Activated CD8-positive, alpha-beta memory T cell treated with anti-CD3 and anti-CD28 coated beads, Interleukin-2, amount 50 U/mL, for 24 hours (primary cell): ENCODE data around the gene CCDC183.
"Not testable (repeated sequence)": the region's sequence is repeated elsewhere in the genome, so short reads cannot be mapped to it uniquely, and the experiment has no call there.

Source experiments
- DNase-seq: peaks from one replicate; pipeline ENCODE4 v3.0.0-alpha.2; 2020; ENCODE audit errors: extremely low read depth

Gene CCDC183

DNA sequence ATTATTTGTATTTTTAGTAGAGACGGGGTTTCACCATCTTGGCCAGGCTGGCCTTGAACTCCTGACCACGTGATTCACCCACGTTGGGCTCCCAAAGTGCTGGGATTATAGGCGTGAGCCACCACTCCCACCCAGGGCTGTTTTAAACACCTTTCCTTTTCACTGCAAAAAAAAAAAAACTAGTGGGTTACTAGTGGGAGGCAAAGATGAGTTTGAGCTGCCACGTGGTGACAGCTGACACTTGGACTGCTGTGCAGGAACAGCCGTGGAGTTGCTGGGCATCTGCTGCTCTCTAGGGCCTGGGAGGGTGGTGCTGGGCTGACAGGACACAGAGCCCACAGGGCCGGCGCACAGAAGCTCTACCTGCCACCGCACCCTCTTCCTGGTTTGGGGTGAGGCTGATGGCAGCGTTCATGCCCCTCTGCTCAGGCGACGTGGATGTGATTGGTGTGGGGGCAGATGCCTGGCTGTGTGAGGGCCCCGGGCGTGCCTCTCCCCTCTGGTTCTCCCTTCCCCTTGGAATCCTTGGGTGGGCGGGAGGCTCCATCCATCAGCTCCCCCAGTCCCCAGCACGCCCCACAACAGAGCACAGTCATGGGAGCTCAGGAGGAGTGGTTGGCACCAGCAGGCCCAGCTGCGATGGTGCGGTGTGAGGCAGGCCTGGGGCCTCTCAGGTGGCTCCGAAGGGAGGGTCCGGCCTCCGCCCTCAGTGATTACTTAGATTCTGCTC, 28.5 kb downstream of the CCDC183 start:
- no peak for DNase-seq

DNA sequence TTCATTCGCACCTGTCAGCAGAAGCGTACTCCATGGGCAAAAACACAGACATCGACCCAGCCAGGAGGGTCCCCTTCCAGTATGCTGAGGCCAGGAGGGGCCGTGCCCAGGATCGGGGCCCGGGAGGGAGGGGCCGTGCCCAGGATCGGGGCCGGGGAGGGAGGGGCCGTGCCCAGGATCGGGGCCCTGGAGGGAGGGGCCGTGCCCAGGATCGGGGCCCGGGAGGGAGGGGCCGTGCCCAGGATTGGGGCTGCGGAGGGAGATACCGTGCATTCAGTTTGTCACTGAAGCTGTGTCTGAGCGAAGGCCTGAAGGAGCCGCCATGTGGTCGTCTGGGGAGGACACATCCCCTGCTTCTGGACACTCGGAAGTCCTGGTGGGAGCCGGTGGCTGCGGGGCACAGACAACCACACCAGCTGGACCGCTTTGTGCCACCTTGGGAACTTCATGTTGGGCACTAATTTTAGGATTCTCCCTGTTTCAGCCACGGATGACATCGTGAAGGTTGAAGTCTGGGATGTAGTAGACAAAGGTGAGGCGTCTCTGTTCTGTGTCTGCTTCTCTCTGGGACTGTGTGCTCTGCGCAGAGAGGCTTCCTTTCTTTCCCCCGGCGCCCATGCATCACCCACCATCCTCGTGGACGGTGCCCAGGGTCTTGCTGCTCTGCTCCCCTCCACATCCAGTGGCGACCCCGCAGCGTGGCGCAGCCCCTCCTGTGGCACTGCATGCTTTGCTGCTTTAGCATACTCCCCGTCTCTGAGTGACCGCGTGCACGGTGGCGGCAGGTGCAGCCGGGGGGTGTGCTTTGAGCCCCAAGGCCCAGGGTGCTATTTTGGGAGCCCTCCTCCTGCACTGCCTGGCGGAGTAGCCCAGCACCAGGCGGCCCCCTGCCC, 29.4 kb downstream of the CCDC183 start:
- no peak for DNase-seq

DNA sequence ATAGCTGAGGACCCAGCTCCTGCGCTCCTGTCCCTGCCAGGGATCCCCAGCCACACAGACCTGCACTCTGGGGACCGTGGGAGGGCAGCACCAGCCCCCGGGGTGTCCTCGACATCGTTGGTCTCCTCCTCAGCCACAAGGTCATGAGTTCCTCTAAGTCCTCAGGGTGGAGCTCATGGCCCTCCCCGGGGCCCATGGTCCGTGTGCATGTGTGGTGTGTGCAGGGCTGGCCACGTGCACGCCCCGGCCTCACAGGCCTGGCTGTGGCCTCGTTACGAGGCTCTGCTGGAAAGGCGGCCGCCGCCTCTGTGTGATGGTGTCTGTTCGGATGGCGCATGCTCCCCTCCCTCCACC, 30.0 kb downstream of the CCDC183 start:
- DNase-seq = no peak

DNA sequence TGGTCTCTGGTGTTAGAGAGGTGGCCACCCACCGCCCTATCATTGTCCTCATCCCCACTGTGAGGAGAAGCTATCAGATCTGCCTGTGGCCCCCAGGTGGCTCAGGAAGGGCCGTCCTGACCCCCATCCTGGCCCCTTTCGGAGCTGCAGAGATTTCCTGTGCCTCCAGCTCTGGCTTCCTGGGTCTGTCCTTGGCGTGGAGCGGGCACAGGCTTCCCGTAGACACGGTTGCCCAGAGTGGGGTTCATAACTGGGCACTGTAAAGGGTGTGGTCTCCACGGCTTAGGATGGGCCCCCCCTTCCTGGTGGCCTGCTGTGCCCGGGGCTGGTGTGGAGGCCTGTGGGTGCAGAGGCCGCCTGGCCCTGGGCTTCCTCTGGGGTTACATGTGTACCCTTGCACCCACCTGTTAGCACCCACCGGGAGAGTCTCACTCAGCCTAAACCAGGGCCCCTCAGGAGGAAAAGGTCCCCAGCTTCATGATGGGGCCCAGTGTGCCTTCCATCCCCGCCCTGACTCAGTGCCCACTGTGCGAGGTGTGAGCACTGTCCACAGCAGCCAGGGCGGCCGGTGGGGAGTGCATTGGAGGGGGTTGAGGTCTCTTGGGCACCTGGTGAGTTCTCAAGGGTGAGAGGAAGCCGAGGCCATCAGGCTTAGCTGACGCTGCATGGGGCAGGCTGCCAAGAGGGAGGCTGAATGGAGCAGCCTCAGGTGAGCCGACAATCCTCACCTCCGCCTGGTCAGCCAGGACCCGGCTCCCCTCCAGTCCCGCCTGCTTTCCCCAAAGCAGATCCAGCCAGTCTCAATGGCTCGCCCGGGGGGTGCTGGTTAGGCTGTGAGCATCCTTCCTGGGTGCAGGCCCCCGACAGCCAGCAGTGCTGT, 30.8 kb downstream of the CCDC183 start:
- no peak for DNase-seq

DNA sequence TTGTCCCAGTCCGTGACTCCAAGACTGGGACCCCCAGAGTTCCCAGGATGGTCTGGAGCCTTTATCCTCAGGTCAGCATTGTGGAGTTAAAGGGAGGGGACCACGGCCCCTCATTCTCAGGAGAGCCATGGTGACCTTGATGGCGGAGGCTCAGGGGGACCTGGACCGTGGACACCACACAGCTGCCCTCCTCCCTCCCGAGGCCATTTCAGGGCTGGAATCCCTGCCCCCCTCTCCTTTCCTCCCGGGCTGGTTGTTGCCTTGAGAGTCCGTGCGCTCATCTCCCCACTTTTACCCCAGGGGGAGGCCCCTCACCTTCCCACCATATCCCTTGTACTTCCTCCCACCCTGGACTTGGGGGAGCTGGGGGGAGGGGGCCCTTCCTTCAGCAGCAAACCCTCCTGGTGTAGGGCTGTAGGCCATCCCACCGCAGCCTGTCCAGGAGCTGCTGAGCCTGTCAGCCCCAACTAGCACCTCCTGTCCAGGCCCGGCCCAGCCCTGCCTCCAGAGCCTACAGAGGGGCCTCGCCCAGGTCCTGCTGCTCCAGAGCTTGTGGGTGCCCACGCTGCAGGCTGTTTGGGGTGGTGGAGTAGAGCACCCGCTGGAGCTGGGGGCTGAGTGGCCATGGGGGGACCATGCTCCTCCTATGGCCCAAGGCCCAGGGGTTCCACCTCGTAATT, 31.8 kb downstream of the CCDC183 start:
- no peak for DNase-seq

DNA sequence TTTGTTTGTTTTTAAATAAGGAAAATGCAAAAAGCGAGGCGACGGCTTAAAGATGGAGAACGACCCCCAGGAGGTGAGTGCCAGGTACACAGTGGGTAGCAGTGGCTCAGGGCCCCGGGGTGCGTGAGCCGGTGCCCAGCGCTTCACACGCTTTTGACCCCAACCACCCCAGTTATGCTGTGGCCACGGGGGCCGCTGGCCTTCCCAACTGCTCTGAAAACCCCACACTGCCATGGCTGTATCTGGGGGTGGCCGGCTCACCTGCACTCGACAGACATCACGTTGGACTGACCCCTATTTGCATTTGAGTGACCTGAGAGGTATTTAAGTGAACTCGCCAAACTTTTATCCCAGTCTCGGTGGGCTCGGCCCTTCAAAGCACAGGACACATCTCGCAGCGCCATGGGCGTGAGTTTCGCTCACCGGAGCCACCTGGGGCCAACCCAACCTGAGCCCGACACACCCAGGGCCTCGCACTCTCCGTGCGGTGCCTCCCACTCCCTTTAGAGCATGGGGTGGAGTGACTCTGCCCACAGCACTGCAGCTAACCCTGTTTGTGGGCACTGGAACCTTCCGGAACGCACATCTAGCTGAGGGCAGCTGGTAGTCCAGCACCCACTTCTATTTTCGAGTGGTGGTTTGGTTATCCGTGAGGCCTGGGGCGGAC, 32.5 kb downstream of the CCDC183 start:
- no peak for DNase-seq

DNA sequence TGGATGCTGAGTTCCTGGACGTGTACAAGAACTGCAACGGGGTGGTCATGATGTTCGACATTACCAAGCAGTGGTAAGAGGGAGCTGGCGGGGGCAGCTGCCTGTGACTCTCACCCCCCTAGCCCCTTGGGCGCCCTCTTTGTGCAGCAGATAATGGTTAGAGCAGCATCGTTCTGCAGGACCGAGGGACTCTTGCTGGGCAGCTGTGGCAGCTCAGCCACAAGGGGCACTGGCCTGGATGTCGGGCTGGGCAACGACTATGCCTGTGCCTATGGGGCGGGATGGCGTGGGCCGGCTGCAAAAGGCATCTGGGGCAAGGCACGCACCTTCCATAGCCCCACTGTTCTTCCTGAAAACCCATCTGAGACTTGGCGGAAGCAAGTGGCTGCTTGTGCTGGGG, 33.3 kb downstream of the CCDC183 start:
- DNase-seq = no peak

DNA sequence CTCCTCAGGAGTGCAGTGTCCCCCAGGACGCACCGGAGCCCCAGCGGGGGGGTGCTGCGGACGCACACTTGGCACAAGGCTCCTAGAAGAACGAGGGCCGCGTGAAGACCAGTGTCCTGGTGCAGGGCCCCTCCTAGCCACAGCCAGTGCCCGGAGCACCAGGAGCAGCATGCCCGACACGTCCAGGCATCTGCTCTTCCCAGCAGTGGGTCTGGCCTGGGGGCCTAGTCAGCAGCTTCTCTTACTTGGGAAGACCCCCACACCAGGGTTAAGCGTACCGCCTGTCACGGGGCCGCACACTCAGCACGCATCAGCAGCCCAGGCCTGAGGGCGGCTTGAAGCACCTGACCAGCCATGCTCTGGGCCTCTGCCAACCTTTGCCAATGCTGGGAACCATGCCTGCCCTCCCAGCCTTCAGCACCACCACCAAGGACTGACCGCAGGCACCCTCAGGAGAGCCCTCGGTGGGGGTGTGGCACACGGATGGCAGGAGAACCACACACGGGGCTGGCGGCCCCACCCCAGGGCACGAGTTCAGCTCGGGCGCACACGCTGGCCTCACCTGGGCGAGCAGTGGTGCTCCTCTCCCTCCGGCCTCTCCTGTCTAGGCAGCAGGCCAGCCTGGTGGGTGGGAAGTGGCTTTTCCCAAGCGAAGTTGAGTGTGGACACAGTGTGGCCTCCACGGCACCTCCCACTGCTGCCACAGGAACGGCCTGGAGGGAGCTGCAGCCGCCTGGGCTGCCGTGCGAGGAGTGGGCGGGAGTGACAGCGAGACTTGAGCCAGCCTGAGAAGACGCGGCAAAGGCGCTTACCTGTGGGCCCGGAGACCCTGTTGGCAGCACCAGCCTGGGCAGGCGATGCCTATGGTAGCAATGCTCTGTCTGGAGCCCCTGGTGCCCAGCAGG, 34.1 kb downstream of the CCDC183 start:
- DNase-seq = no peak

DNA sequence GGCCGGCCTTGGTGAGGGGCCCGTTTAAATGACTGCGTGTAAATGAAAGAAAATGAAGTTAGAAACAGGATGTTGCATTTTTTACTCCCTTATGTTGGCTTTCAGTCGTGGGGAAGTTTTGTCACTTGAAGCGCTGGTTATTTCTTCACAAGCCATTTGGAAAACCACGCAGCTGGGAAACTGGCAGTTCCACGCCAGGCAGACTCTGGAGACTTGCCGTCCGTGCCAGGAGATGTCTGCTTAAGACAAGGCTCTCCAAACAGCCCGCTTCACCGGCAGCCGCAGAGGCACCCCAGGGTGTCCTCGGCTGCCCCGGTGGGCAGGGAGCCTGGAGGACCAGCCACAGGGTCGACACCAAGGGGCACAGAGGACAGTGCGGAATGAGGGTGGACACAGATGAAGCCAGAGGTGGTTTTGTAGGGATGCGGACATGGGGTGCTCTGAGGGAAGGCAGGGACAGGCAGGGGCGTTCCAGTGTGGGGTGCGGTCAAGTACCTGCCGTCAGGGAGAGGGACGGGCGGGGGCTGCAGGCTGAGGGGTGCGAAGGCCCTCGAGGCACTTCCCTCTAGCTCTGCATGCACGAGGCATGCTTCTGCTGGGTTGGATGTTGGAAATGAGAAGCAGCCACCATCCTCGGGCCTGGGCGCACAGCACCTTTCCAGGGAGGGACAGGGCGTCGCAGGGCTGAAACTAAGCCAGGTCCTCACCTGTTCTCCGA, 35.0 kb downstream of the CCDC183 start:
- no peak for DNase-seq

DNA sequence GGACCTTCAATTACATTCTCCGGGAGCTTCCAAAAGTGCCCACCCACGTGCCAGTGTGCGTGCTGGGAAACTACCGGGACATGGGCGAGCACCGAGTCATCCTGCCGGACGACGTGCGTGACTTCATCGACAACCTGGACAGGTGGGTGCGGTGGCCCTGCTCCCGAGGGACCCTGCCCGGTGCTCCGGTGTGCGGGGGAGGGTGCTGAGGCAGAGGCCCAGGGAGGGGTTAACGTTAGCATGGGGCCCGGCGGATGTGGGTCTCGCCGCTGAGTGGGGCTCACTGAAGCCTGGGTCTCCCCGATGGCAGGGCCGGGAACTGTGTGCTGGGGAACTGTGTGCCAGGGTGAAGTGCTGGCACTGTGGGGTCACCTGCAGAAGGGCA, 35.6 kb downstream of the CCDC183 start:
- DNase-seq = no peak

DNA sequence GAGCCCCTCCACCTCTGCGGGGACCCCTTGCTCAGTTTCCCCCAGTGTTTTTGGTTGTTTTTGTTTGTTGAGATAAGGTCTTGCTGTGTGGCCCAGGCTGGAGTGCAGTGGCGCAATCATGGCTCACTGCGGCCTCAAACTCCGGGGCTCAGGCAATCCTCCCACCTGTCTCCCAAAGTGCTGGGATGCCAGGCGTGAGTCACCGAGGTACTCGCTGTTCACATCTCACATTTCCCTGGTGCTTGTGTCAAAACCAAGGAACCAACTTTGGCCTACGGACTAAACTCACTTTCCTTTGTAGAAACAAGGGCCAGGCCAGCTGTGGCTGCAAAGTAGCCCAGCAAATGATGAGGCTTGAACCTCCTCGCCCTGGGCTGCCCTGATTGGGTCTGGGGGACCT, 36.4 kb downstream of the CCDC183 start:
- no peak for DNase-seq

DNA sequence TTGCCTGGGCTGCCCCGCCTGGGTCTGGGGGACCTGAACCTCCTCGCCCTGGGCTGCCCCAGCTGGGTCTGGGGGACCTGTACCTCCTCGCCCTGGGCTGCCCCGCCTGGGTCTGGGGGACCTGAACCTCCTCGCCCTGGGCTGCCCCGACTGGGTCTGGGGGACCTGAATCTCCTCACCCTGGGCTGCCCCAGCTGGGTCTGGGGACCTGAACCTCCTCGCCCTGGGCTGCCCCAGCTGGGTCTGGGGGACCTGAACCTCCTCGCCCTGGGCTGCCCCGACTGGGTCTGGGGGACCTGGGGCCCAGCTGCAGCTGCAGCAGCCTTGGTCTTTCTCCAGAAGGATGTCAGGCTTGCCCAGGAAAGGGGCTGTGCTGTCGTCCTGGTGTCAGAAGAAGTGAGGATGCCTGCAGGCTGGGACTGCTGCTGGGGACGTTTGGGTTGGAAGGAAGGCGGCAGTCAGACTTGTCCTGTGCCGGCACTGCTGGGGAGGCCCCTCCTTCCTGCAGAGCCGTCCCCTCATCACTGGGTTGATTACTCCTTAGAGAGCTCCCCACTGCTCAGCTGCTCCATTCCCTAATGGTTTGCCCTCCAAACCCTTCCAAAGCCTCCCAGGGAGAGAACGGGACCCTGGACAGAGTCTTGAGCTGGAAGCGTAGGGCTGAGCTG, 37.4 kb downstream of the CCDC183 start:
- not testable (repeated sequence) for DNase-seq

DNA sequence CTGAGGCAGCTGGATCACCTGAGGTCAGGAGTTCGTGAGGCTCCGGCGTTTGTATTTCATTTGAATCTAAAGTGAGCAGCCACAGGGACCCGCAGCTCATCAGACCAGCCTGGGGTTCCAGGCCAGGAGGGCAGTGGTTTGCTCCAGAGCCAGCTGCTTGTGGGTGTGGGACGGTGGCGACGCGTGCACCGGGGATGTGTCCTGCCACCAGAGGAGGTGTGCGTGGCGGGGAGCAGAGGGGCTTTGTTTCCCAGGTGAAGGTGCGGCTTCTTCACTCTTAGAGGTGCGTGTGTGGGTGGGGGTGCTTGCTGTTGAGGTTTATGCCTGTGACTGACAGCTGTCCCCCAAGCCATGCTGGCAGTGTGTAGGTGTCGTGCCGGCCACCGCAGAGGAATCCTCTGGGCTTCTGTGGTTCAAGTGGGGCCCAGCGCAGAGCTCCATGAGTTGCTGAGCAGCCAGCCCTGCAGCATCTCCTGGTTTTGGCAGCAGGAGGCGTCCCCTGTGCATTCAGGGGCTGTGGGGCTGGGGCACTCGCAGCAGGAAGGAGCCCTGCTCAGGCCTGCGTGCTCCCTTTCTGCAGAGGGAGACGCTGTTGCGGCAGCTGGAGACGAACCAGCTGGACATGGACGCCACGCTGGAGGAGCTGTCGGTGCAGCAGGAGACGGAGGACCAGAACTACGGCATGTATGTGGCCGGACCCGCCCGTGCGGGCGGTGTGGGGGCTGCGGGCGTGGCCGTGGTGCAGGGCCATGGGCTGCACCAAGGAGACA, 39.2 kb downstream of the CCDC183 start:
- no peak for DNase-seq

DNA sequence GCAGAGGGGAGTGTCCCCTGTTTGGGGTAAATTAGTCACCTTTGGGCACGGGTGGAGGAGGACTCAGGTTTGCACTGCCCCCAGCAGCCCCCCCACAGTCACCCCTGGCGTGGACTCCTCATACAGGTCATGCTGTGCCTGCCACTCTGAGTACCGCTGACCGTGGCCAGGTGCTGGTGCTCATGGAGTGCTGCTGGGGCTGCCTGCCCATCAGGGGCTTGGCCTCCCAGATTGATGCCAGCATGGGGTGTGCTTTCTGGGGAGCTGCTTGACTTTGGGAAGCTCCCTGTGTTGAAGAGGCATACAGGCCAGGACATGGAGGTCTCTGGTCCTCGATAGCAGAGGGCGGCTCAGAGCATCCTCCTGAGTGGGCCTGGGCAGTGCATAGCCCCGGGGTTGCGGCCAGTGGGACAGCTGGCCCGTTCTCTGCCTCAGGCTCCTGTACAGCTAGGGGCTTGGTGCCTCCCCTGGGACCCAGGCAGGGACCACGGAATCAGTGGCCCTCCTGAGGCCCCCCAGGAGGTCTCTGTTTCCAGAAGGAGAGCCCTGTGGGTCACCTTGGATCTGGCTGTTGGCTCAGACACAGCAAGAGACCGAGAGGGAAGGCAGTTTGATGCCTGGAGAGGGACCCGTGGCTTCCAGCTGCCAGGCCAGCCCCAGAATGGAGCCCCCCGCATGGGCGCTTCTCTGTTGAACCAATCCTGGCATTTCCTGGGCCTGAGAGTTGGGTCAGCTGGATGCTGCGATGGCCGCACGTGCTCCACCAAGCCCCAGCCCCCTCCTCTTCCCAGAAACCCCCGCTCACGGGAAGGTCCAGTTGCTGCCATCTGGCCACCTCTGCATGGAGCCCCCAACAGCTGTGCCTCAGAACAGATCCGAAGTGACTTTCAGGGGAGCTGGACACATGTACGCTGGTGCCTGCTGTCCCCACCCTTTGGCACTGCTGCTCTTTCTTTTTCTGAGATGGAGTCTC, 40.1 kb downstream of the CCDC183 start:
- DNase-seq = no peak

DNA sequence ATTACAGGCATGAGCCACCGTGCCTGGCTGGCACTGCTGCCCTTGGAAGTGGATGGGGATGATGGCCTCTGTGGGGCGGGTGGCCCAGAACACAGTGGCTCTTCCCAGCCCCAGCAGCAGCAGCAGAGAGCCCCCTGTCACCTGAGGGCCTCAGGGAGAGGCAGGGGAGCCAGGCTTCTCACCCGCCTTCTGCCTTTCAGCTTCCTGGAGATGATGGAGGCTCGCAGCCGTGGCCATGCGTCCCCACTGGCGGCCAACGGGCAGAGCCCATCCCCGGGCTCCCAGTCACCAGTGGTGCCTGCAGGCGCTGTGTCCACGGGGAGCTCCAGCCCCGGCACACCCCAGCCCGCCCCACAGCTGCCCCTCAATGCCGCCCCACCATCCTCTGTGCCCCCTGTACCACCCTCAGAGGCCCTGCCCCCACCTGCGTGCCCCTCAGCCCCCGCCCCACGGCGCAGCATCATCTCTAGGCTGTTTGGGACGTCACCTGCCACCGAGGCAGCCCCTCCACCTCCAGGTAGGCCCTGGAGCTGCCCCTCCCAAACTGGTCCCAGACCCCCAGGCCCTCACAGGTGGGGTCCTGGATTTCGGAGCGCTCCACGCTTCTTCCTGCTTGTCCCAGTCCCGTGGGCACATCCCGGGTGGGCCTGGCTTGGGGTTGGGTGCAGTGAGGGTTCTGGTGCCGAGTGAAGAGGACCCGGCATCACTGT, 41.2 kb downstream of the CCDC183 start:
- DNase-seq = no peak

DNA sequence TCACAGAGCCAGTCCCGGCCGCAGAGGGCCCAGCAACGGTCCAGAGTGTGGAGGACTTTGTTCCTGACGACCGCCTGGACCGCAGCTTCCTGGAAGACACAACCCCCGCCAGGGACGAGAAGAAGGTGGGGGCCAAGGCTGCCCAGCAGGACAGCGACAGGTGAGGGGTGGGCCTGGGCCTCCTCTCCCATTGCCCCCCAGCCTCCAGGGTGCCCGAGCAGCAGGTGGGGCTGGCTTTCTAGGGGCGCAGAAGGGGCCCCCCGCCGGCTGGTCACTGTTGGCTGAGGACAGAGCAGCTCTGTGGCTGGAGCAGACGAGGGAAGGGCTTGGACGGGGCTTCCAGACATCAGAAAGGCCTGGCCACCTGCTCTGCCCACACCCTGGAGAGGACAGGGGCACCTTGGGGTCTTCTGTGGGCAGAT, 41.7 kb downstream of the CCDC183 start:
- DNase-seq = not testable (repeated sequence)
